GM21515 (cell line): ENCODE measurements around the gene PGS1.
A peak's percentile ranks its signal among the peaks of the same experiment; 100 is the strongest.
"Not testable (repeated sequence)": the region's sequence is repeated elsewhere in the genome, so short reads cannot be mapped to it uniquely, and the experiment has no call there.

Source experiments
- ATAC-seq: cut with Tn5 transposase; IDR thresholded peaks from one replicate; pipeline ENCODE4 v1.9.1; 2021; ENCODE audit not compliant: unreplicated experiment

Gene PGS1

DNA sequence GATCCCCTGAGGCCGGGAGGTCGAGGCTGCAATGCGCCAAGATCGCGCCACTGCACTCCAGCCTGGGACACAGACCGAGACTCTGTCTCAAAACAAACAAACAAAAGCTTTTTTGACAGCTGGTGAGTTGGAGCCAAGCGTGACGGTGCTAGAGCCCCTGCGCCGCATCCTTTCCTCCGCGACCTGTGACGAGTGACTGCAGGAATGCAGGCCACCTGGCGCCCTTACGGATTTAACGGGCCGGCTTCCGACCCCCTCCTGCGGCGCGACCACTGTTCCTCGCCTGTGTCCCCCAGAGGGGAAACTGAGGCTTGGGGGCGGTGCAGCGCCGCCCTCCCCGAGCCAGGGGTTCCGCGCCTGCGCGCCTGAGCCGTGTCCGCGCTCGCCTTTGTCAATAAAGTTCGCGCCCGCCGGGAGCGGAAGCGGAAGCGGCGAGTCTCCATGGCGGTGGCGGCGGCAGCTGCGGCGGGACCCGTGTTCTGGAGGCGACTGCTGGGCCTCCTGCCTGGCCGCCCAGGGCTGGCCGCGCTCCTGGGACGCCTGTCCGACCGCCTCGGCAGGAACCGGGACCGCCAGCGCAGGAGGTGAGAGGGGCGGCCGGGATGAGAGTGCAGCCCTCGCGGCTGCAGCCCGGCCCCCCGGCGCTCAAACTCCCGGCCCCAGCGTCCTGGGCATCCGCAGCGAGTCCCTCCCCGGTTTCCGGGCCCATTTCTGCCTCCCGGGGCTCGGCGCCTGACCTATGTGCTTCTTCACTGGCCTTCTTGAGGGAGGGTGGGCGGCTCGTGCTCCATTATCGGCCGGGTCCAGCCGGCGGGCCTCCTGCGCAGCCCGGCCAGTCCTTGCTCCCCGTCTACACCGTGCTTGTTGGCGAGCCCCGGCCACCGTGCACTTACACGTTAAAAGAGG lies at the start of gene PGS1:
TSS of gene PGS1 (plus strand) at position 425 of the 906 bp plus-strand sequence. CDS start at position 442, 17 bp downstream.
- peak; percentile 46 for ATAC-seq

DNA sequence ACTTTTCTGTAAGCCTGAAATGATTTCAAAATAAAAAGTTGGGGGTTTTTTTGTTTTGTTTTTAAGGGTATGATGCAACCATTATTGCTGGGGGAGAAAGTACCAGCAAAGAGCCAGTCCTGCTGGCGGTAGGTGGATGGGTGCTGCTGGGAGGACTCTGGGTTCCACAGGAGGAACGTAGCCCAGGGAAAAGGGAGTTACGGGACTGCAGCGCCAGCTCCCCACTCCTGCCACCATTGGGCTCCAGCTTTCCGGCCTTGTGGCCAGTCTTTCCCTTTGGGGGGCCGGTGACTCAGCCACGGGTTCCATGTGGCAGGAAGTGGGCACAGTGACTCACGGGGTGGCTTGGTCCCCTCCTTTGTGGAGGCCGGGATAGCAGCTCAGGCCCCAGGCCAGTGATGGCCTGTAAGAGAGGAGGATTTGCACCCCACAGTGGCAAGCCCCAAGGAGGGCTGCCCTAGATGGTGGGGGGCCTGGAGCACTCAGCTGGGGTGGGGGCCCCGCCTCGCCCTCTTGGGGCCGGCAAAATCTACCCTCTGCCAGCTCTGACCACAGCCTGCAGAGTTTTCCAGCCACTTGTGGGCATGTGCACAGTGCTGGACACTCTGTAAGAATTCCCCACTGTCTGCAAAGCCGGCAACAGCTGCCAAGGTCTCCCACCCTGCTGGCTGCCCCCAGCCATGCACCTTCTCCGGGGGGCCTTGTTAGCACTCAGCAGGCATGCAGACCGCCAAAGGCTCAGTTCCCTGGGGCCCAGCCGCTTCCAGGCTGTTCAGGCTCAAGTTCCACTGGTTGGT lies 49.0 kb upstream of the PGS1 start:
- ATAC-seq, result no peak

DNA sequence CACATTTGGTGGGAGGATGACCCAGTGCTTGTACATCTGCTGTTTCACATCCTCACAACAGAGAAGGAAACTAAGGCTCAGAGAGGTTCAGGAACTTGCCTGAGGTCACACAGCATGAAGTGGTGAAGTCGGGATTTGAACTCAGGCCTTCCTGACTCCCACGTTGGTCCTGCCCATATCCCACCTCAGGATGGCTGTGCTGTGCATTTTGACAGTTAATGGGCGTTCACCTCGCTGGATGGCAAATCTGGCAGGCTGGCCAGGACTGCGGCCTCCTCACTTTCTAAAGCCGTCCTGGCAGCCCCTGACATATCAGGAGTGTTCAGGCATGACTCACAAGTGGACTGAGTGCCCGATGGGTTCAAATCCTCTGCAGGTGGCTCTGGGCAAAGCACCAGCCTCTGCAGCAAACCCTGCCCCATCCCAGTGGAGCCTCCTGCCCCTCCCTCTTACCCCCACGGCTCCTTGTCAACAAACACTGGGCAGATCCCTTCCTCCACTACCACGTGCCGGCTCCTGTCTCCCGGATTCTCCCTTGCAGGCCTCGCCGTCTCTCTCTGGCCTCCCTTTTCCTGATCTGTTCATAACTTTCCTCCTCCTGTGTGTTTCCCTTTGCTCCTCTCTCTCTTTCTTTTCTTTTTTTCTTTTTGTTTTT lies 47.8 kb upstream of the PGS1 start:
- ATAC-seq, result no peak

DNA sequence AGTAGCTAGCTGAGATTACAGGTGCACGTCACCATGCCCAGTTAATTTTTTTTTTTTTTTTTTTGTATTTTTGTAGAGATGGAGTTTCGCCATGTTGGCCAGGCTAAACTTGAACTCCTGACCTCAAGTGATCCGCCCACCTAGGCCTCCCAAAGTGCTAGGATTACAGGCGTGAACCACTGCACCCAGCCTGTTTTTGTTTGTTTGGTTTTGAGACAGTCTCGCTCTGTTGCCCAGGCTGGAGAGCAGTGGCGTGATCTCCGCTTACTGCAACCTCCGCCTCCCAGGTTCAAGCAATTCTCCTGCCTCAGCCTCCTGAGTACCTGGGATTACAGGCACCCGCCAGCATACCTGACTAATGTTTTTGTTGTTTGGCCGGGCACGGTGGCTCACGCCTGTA lies 47.1 kb upstream of the PGS1 start:
- not testable (repeated sequence) for ATAC-seq

GRCh38 chr17:78332991-78333390 lies 45.5 kb upstream of the PGS1 start:
- no peak for ATAC-seq

DNA sequence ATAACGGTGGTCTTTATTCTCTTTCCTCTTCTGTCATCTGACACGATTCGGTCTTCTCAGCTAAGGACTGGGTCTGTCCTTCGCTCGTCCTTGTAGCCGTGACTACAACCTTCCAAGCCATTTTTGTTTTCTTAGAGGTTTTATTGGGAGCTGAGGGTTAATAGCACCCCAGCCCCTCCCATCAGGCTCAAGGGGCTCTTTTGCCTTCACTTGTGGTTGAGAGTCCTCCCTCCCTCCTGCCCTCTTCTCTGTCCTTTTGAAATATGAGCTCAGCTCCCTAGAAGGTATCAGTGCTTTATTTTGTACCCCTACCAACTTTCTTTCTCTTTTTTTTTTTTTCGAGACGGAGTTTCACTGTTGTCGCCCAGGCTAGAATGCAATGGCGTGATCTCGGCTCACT lies 43.2 kb upstream of the PGS1 start:
- no peak for ATAC-seq

- ATAC-seq, result peak; percentile 57
These were observed 41.0 kb upstream of the PGS1 start for GRCh38 chr17:78337244-78338109.

GRCh38 chr17:78338486-78339259 lies 39.8 kb upstream of the PGS1 start:
- ATAC-seq, result no peak

DNA sequence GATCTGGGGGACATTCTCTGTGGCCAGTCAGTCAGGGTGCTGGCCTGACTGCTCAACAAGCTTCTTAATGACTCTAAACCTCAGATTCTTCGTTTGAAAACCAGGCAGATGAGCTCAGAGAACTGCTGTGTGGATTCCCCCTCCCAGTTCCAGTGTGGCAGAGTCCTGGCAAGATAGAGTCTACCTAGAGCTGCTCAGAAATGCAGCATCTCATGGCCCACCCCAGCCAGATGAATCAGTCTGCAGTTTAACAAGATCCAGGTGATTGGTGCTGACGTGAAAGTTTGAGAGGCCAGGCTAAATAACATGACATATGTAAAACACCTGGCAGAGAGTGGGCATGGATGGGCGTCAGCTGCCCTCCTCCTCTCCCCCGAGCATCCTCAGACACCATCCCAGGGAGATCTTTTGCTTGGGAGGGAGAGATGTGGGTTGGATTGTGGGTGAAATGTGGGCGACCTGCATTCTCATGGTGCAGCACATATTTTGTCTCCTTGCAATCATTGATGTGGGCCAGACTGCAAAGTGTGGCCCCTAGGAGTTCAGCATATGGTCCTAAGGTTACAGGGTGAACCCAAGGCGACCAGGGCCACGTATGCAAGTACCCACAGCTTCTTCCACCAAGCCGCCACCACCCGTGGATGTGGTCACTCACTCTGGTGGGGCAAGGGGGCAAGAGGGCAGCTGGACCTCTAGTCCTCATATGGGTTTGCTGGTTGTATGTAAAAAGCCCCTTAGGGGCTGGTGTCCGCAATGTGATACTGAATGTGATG lies 38.1 kb upstream of the PGS1 start:
- ATAC-seq, result no peak

- no peak for ATAC-seq
These were observed 36.6 kb upstream of the PGS1 start for GRCh38 chr17:78341559-78342448.

DNA sequence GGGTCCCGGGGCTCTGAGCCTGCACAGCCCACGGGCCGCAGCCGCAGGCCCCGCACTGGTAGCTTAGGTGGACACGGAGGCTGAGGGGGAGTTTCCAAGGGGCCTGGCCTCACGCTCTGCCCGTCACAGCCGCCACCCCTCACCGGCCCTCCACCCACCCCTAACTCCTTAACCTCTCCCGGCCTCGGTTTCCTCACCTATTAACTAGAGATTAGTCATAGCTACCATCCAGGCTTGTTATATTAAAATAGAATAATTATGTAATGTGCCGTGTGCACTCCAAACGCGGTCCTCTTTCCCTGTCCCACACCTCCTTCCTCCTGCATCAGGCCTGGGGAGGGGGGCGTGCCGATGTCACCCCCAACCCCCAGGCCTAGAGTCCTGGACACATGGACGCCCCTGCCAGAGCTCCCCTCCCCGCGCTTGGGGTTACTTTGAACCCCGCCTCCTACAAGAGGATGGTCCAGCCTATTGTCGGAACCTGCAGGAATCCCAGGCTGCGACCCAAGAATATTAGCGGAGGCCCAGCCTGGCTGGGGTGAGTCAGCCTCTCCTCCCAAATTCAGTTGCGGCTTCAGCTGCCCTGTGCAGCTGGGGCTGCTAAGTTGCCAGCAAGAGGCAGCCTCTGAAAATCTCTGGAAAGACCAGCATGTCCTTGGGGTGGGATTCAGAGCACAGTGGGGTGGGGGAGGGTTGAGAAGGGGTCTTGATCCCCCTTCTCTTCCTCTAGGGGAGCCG lies 35.8 kb upstream of the PGS1 start:
- no peak for ATAC-seq

GRCh38 chr17:78343187-78343542 lies 35.3 kb upstream of the PGS1 start:
- no peak for ATAC-seq

DNA sequence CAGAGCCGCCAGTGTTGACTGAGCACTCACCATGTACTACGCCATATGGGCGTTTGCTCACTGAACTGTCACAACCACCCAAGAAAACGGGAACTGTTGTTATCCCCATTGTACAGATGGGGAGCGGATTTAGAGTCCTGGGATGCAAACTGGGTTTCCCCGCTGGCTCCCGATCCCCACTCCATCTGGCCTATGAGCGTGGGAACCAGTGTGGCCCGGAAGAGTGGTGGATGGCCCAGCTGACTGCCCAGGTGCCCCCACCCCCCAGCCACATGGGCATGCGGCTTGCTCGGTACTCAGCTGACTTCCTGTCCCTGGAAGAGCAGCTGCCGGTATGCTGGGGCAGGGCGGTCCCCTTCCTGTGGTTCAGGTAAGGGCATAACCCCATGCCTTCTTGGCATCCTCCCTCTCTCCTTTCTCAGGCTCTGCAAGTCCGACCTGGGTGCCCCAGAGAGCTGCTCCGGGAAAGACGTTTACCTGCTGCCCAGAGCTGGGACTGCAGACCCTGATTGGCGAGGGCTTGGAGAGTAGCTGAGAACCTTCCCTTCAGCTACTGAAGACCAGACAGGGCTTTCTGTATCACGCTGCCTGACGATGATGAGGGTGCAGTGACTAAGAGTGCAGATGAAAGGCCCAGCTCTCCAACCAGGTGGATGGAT lies 34.8 kb upstream of the PGS1 start:
- ATAC-seq, result no peak

GRCh38 chr17:78344666-78345065 lies 33.8 kb upstream of the PGS1 start:
- ATAC-seq, result no peak

GRCh38 chr17:78345172-78345571 lies 33.3 kb upstream of the PGS1 start:
- ATAC-seq, result no peak

- no peak for ATAC-seq
These were observed 32.5 kb upstream of the PGS1 start for GRCh38 chr17:78345791-78346494.
